CD4-positive, CD25-positive, alpha-beta regulatory T cell (primary cell): ENCODE results near the gene AADAC. TPM values are rescaled to one million over a fixed set of nuclear protein-coding genes. Genes with fewer than 3 reads are reported as not detected.
A peak's percentile ranks its signal among the peaks of the same experiment; 100 is the strongest.
"Not testable (repeated sequence)": the region's sequence is repeated elsewhere in the genome, so short reads cannot be mapped to it uniquely, and the experiment has no call there.

Experiments
- ATAC-seq, 2 donors: fragments of 150-1000 bp; cut with Tn5 transposase; one replicate each; pipeline ENCODE4 v1.10.0; 2021; ENCODE audit warnings: low read depth in 2 of 2, moderate number of reproducible peaks in 2 of 2, moderate library complexity in 1 of 2
- DNase-seq, 3 donors: peaks; one replicate each; pipeline versions ENCODE4 v3.0.0 to v3.0.0-alpha.2; 2012 to 2022; ENCODE audit warnings: mixed read lengths in 1 of 3
- H3K27ac ChIP-seq: one replicate; pipeline ENCODE4 v1.7.0; 2013; ENCODE audit warnings: mild to moderate bottlenecking, low read length; ENCODE audit not compliant: insufficient read depth, poor library complexity, severe bottlenecking
- H3K27me3 ChIP-seq: one replicate; pipeline ENCODE4 v1.7.0; 2013; ENCODE audit warnings: low read length; ENCODE audit not compliant: control insufficient read depth, insufficient read depth
- H3K36me3 ChIP-seq: one replicate; pipeline ENCODE4 v1.7.0; 2013; ENCODE audit warnings: mild to moderate bottlenecking, low read length, moderate library complexity; ENCODE audit not compliant: control insufficient read depth, insufficient read depth
- H3K4me1 ChIP-seq: 2 replicates; pipeline ENCODE4 v1.7.0; 2013; ENCODE audit warnings: mild to moderate bottlenecking, low read length; ENCODE audit not compliant: insufficient read depth, control insufficient read depth, poor library complexity, severe bottlenecking
- H3K4me3 ChIP-seq: one replicate; pipeline ENCODE4 v1.7.0; 2013; ENCODE audit warnings: low read depth, mild to moderate bottlenecking, low read length, moderate library complexity
- H3K9me3 ChIP-seq, 2 experiments: 1 replicate in 1 of 2; 2 replicates in 1 of 2; pipeline ENCODE4 v1.7.0; 2013; ENCODE audit warnings: low read length in 2 of 2, mild to moderate bottlenecking in 1 of 2, moderate library complexity in 1 of 2; ENCODE audit not compliant: control insufficient read depth in 2 of 2
- H3K27ac Mint-ChIP-seq, 3 donors: one replicate each; pipeline ENCODE4 v1.8.0; 2020 to 2022; ENCODE audit warnings: mild to moderate bottlenecking in 3 of 3, mixed read lengths in 3 of 3, moderate library complexity in 2 of 3
- H3K27me3 Mint-ChIP-seq: one replicate; pipeline ENCODE4 v1.8.0; 2022; ENCODE audit warnings: mild to moderate bottlenecking, mixed read lengths
- H3K36me3 Mint-ChIP-seq: one replicate; pipeline ENCODE4 v1.8.0; 2020; ENCODE audit warnings: mixed read lengths
- H3K4me1 Mint-ChIP-seq, 4 donors: one replicate each; pipeline ENCODE4 v1.8.0; 2020 to 2022; ENCODE audit warnings: mixed read lengths in 4 of 4, mild to moderate bottlenecking in 1 of 4
- H3K4me3 Mint-ChIP-seq, 4 donors: one replicate each; pipeline ENCODE4 v1.8.0; 2020 to 2022; ENCODE audit warnings: mild to moderate bottlenecking in 4 of 4, mixed read lengths in 4 of 4, moderate library complexity in 3 of 4
- H3K9me3 Mint-ChIP-seq, 7 donors: one replicate each; pipeline ENCODE4 v1.8.0; 2020 to 2022; ENCODE audit warnings: mixed read lengths in 7 of 7, mild to moderate bottlenecking in 3 of 7, moderate library complexity in 2 of 7
- polyA plus RNA-seq, 4 donors: library from polyadenylated mRNA; unstranded; fragments of 300-500 nt; fragmentation: Illumina TruSeq; gene quantifications; one replicate each; pipeline ENCODE4 v1.2.3, GENCODE V29; 2021
- total RNA-seq: library from RNA; stranded (reverse); gene quantifications from one replicate; pipeline ENCODE4 v1.2.3, GENCODE V29; 2022

Gene AADAC
- total and polyA plus RNA-seq, 5 donors from 2014 or later, result not detected

DNA sequence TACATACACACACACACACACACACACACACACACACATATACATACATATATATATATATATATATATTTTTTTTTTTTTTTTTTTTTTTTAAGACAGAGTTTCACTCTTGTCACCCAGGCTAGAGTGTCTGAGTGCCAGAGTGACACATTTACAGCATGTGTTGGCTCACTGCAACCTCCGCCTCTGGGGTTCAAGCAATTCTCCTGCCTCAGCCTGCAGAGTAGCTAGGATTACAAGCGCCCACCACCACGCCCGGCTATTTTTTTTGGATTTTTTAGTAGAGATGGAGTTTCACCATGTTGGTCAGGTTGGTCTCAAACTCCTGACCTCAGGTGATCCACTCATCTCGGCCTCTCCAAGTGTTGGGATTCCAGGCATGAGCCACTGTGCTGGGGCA lies 60.2 kb downstream of the AADAC start:
- H3K27me3 Mint-ChIP-seq, result peaks cover 10% of the 10 kb centered on the region
- not testable (repeated sequence) for H3K36me3 ChIP-seq, H3K27ac Mint-ChIP-seq, H3K4me1 Mint-ChIP-seq, H3K4me3 Mint-ChIP-seq, H3K27ac ChIP-seq, H3K9me3 ChIP-seq, DNase-seq, H3K27me3 ChIP-seq, H3K36me3 Mint-ChIP-seq, H3K9me3 Mint-ChIP-seq, H3K4me1 ChIP-seq, H3K4me3 ChIP-seq, ATAC-seq

DNA sequence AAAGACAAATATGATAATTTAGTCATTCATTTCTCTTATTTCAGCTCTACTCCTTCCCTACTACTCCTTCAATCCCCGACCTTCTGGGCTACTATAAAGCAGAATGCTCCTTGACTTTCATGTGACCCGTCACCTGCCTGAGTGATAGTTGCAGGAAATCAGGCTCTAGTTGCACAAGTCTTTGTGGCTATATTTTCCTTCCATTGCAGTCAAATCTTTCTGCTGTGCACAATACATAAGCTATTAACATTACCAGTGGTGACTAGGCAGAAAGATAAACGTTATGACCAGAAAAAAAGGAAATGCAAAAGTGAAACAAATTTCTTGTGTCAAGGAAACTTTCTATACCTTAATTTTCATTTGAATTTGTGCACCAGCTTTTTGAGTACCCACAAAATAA lies 61.8 kb downstream of the AADAC start:
- H3K27me3 Mint-ChIP-seq, result peaks cover 17% of the 10 kb centered on the region
- no peak overlapping the region for H3K4me3 Mint-ChIP-seq
- H3K27me3 ChIP-seq, result peaks cover 8% of the 10 kb centered on the region
- H3K36me3 Mint-ChIP-seq, result no peaks in the 10 kb centered on the region
- no peaks in the 10 kb centered on the region for H3K9me3 Mint-ChIP-seq
- no peaks in the 10 kb centered on the region for H3K36me3 ChIP-seq
- no peaks in the 10 kb centered on the region for H3K9me3 ChIP-seq
- ATAC-seq (no peak), DNase-seq (peak in 1 of 3 donors; percentile 16)
- peaks cover 0 to 11% (median 4%) of the 10 kb centered on the region in 4 donors for H3K4me1 Mint-ChIP-seq
- H3K27ac ChIP-seq, result no peak overlapping the region
- H3K4me1 ChIP-seq, result no peaks in the 10 kb centered on the region
- no peak overlapping the region for H3K27ac Mint-ChIP-seq
- H3K4me3 ChIP-seq, result no peak overlapping the region

DNA sequence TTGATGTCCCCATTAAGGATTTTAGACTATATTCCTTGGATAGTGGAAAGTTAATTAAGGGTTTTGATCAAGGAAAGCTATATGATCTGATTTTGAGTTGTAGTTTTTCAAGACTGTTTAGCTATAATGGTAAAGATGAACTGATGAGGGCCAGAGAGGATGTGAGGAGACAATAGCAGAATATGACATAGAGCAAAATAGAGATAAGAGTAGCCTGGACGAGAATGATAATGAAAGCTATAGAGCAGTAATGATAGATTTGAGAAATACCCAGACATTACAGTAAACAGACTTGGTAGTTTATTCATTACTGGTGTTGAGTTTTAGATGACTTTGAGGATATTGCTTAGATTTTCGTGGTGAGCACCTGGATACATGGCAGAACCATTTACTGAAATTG lies 63.4 kb downstream of the AADAC start:
- Mint-ChIP-seq H3K4me1 (peaks cover 0 to 4% (median 2%) of the 10 kb centered on the region in 4 donors), H3K9me3 (no peaks in the 10 kb centered on the region), H3K36me3 (no peaks in the 10 kb centered on the region), H3K27ac (no peak overlapping the region), H3K4me3 (no peak overlapping the region), H3K27me3 (peaks cover 20% of the 10 kb centered on the region)
- Histone ChIP-seq H3K36me3 (no peaks in the 10 kb centered on the region), H3K27ac (no peak overlapping the region), H3K9me3 (no peaks in the 10 kb centered on the region), H3K4me1 (no peaks in the 10 kb centered on the region), H3K4me3 (no peak overlapping the region), H3K27me3 (peaks cover 11% of the 10 kb centered on the region)
- DNase-seq (no peak), ATAC-seq (no peak)

Other genes with a start within 250 kb of the AADAC start
- not detected for gene AADACL2, start 80.2 kb upstream of the AADAC start, total RNA-seq
- gene AADACL2, start 80.2 kb upstream of the AADAC start, polyA plus RNA-seq, result not detected
- gene SUCNR1, start 59.5 kb downstream of the AADAC start, total RNA-seq, result 0.17 TPM
- not detected for gene SUCNR1, start 59.5 kb downstream of the AADAC start, polyA plus RNA-seq